Left ventricle myocardium inferior (tissue), 1 donor: Measurements from ENCODE around the gene ARFGAP1. TPM values are rescaled to one million over a fixed set of nuclear protein-coding genes. Genes with fewer than 3 reads are reported as not detected.
"Not testable (repeated sequence)": the region's sequence is repeated elsewhere in the genome, so short reads cannot be mapped to it uniquely, and the experiment has no call there.

Experiments
- DNase-seq: peaks from one replicate; pipeline ENCODE4 v3.0.0-alpha.2; 2020
- H3K27ac ChIP-seq: fragments of 200-600 bp; replicated peaks from 2 replicates; pipeline ENCODE4 v1.8.0; 2021
- H3K27me3 ChIP-seq: fragments of 200-600 bp; 2 replicates; pipeline ENCODE4 v1.8.0; 2021; ENCODE audit warnings: low read depth
- H3K36me3 ChIP-seq: fragments of 200-600 bp; 2 replicates; pipeline ENCODE4 v1.8.0; 2021
- H3K4me1 ChIP-seq: fragments of 200-600 bp; 2 replicates; pipeline ENCODE4 v1.8.0; 2021
- H3K4me3 ChIP-seq: fragments of 200-600 bp; 2 replicates; pipeline ENCODE4 v1.8.0; 2021; ENCODE audit warnings: mild to moderate bottlenecking, moderate library complexity
- H3K9me3 ChIP-seq: fragments of 200-600 bp; replicated peaks from 2 replicates; pipeline ENCODE4 v1.8.0; 2021
- CTCF ChIP-seq: fragments of 200-600 bp; IDR thresholded peaks from 2 replicates; pipeline ENCODE4 v1.8.0; 2021; ENCODE audit warnings: antibody characterized with exemption, mild to moderate bottlenecking, borderline replicate concordance
- intact Hi-C: fragments of 100-400 bp; cut with micrococcal nuclease; formaldehyde crosslinking; loops from one replicate; pipeline ENCODE4 v1.11.0; 2022
- total RNA-seq: library from RNA; stranded (reverse); fragmentation: NEBNext Ultra II Directional; extraction: Animal tissue kit (Norgen Biotek cat#: 25700); gene quantifications from one replicate; pipeline ENCODE4 v1.2.1, GENCODE V29; 2021
- donor health status: DM: no; HTN: yes; CAD: no; lungs with severe emphysema.

The ARFGAP1 gene
- total RNA-seq, 1 donor from 2014 or later: 33.4 TPM

- Histone ChIP-seq H3K4me1 (no peaks in the 10 kb centered on the region), H3K4me3 (no peak overlapping the region), H3K27me3 (peaks cover 73% of the 10 kb centered on the region), H3K9me3 (peaks cover 29% of the 10 kb centered on the region), H3K36me3 (no peaks in the 10 kb centered on the region), H3K27ac (no peak overlapping the region)
- intact Hi-C loops: no loop called here
- TF ChIP-seq CTCF: no peak
- no peak for DNase-seq
Measured at GRCh38 chr20:63298731-63299312, 26.2 kb downstream of the ARFGAP1 start.

- Histone ChIP-seq H3K36me3 (no peaks in the 10 kb centered on the region), H3K4me3 (no peak overlapping the region), H3K9me3 (peaks cover 29% of the 10 kb centered on the region), H3K27me3 (peaks cover 68% of the 10 kb centered on the region), H3K27ac (no peak overlapping the region), H3K4me1 (no peaks in the 10 kb centered on the region)
- DNase-seq: no peak
- intact Hi-C loops: no loop called here
- TF ChIP-seq CTCF: no peak
Measured at GRCh38 chr20:63301671-63302070, 29.1 kb downstream of the ARFGAP1 start.

GRCh38 chr20:63303095-63303666, 30.6 kb downstream of the ARFGAP1 start:
- DNase-seq: no peak
- H3K27me3 ChIP-seq: peaks cover 68% of the 10 kb centered on the region

GRCh38 chr20:63305393-63305792, 32.8 kb downstream of the ARFGAP1 start:
- Histone ChIP-seq H3K27ac (no peak overlapping the region), H3K9me3 (peaks cover 27% of the 10 kb centered on the region), H3K4me1 (peaks cover 7% of the 10 kb centered on the region), H3K27me3 (peaks cover 68% of the 10 kb centered on the region), H3K4me3 (no peak overlapping the region), H3K36me3 (no peaks in the 10 kb centered on the region)
- intact Hi-C loops: loop anchor here (5.0 kb wide), 1 partner anchor 77 kb away; no protein-coding TSS in a partner anchor
- DNase-seq: no peak
- TF ChIP-seq CTCF: no peak

More at GRCh38 chr20:63303095-63303666, 30.6 kb downstream of the ARFGAP1 start:
- H3K4me1 ChIP-seq: no peaks in the 10 kb centered on the region
- no peaks in the 10 kb centered on the region for H3K36me3 ChIP-seq
- peaks cover 29% of the 10 kb centered on the region for H3K9me3 ChIP-seq
- intact Hi-C loops: no loop called here
- no peak for TF ChIP-seq CTCF
- H3K4me3 ChIP-seq: no peak overlapping the region
- H3K27ac ChIP-seq: no peak overlapping the region

- not testable (repeated sequence) for DNase-seq, H3K36me3 ChIP-seq, H3K27ac ChIP-seq, H3K4me3 ChIP-seq, H3K4me1 ChIP-seq
- intact Hi-C loops: loop anchor here (5.0 kb wide), 1 partner anchor 76 kb away; no protein-coding TSS in a partner anchor
- Histone ChIP-seq H3K27me3 (peaks cover 65% of the 10 kb centered on the region), H3K9me3 (peaks cover 20% of the 10 kb centered on the region)
Measured at GRCh38 chr20:63305933-63306672, 33.5 kb downstream of the ARFGAP1 start.
